ENCODE results near the gene HOXA3.

The HOXA3 gene

GRCh38 chr7:27194686-27195379 lies 42.5 kb upstream of the HOXA3 start:
- H3K4me1 ChIP-seq (ENCODE audit: control insufficient read depth, insufficient read depth, low read length): peaks cover 9% of the 10 kb centered on the region; the same call in 1 of the 2 replicates
- H3K27ac ChIP-seq (ENCODE audit: low read depth, low read length): no peak overlapping the region
- no peaks in the 10 kb centered on the region for H3K9me3 ChIP-seq (ENCODE audit: control insufficient read depth, insufficient read depth, low read length)
- no peak overlapping the region for H3K9ac ChIP-seq (ENCODE audit: low read depth, low read length)
- no peaks in the 10 kb centered on the region for H3K36me3 ChIP-seq (ENCODE audit: control insufficient read depth, insufficient read depth, low read length)
- no peak overlapping the region for H3K4me3 ChIP-seq (ENCODE audit: low read depth, low read length)
- peaks cover 100% of the 10 kb centered on the region for H3K27me3 ChIP-seq (ENCODE audit: control insufficient read depth, insufficient read depth, low read length)

GRCh38 chr7:27194002-27194352 lies 41.6 kb upstream of the HOXA3 start:
- Histone ChIP-seq H3K36me3 (ENCODE audit: control insufficient read depth, insufficient read depth, low read length) (no peaks in the 10 kb centered on the region), H3K27me3 (ENCODE audit: control insufficient read depth, insufficient read depth, low read length) (peaks cover 100% of the 10 kb centered on the region), H3K9me3 (ENCODE audit: control insufficient read depth, insufficient read depth, low read length) (no peaks in the 10 kb centered on the region), H3K27ac (ENCODE audit: low read depth, low read length) (no peak overlapping the region), H3K4me1 (ENCODE audit: control insufficient read depth, insufficient read depth, low read length) (peaks cover 8% of the 10 kb centered on the region; the same call in 1 of the 2 replicates), H3K9ac (ENCODE audit: low read depth, low read length) (no peak overlapping the region), H3K4me3 (ENCODE audit: low read depth, low read length) (no peak overlapping the region)

- no peaks in the 10 kb centered on the region for H3K36me3 ChIP-seq (ENCODE audit: control insufficient read depth, insufficient read depth, low read length)
- no peaks in the 10 kb centered on the region for H3K9me3 ChIP-seq (ENCODE audit: control insufficient read depth, insufficient read depth, low read length)
- peaks cover 9% of the 10 kb centered on the region; the same call in 1 of the 2 replicates for H3K4me1 ChIP-seq (ENCODE audit: control insufficient read depth, insufficient read depth, low read length)
- no peak overlapping the region for H3K27ac ChIP-seq (ENCODE audit: low read depth, low read length)
- H3K9ac ChIP-seq (ENCODE audit: low read depth, low read length): no peak overlapping the region
- H3K27me3 ChIP-seq (ENCODE audit: control insufficient read depth, insufficient read depth, low read length): peaks cover 100% of the 10 kb centered on the region
- no peak overlapping the region for H3K4me3 ChIP-seq (ENCODE audit: low read depth, low read length)
Observed at GRCh38 chr7:27193335-27194001, 41.1 kb upstream of the HOXA3 start.

- Histone ChIP-seq H3K36me3 (ENCODE audit: control insufficient read depth, insufficient read depth, low read length) (no peaks in the 10 kb centered on the region), H3K4me3 (ENCODE audit: low read depth, low read length) (no peak overlapping the region), H3K9me3 (ENCODE audit: control insufficient read depth, insufficient read depth, low read length) (no peaks in the 10 kb centered on the region), H3K9ac (ENCODE audit: low read depth, low read length) (no peak overlapping the region), H3K27ac (ENCODE audit: low read depth, low read length) (no peak overlapping the region), H3K27me3 (ENCODE audit: control insufficient read depth, insufficient read depth, low read length) (peaks cover 100% of the 10 kb centered on the region), H3K4me1 (ENCODE audit: control insufficient read depth, insufficient read depth, low read length) (peaks cover 15% of the 10 kb centered on the region)
Observed at GRCh38 chr7:27192546-27193334, 40.4 kb upstream of the HOXA3 start.

- Histone ChIP-seq H3K9me3 (ENCODE audit: control insufficient read depth, insufficient read depth, low read length) (no peaks in the 10 kb centered on the region), H3K36me3 (ENCODE audit: control insufficient read depth, insufficient read depth, low read length) (no peaks in the 10 kb centered on the region), H3K4me3 (ENCODE audit: low read depth, low read length) (no peak overlapping the region), H3K4me1 (ENCODE audit: control insufficient read depth, insufficient read depth, low read length) (peaks cover 22% of the 10 kb centered on the region), H3K27ac (ENCODE audit: low read depth, low read length) (no peak overlapping the region), H3K27me3 (ENCODE audit: control insufficient read depth, insufficient read depth, low read length) (peaks cover 100% of the 10 kb centered on the region), H3K9ac (ENCODE audit: low read depth, low read length) (no peak overlapping the region)
Observed at GRCh38 chr7:27191833-27192545, 39.6 kb upstream of the HOXA3 start.

GRCh38 chr7:27191161-27191731 lies 38.9 kb upstream of the HOXA3 start:
- H3K27me3 ChIP-seq (ENCODE audit: control insufficient read depth, insufficient read depth, low read length): peaks cover 100% of the 10 kb centered on the region
- H3K9me3 ChIP-seq (ENCODE audit: control insufficient read depth, insufficient read depth, low read length): no peaks in the 10 kb centered on the region
- peaks cover 29% of the 10 kb centered on the region for H3K4me1 ChIP-seq (ENCODE audit: control insufficient read depth, insufficient read depth, low read length)
- H3K36me3 ChIP-seq (ENCODE audit: control insufficient read depth, insufficient read depth, low read length): no peaks in the 10 kb centered on the region
- no peak overlapping the region for H3K27ac ChIP-seq (ENCODE audit: low read depth, low read length)
- H3K4me3 ChIP-seq (ENCODE audit: low read depth, low read length): no peak overlapping the region
- no peak overlapping the region for H3K9ac ChIP-seq (ENCODE audit: low read depth, low read length)

GRCh38 chr7:27189997-27190748 lies 37.8 kb upstream of the HOXA3 start:
- Histone ChIP-seq H3K36me3 (ENCODE audit: control insufficient read depth, insufficient read depth, low read length) (no peaks in the 10 kb centered on the region), H3K9ac (ENCODE audit: low read depth, low read length) (no peak overlapping the region), H3K4me1 (ENCODE audit: control insufficient read depth, insufficient read depth, low read length) (peaks cover 39% of the 10 kb centered on the region), H3K27ac (ENCODE audit: low read depth, low read length) (no peak overlapping the region), H3K9me3 (ENCODE audit: control insufficient read depth, insufficient read depth, low read length) (no peaks in the 10 kb centered on the region), H3K4me3 (ENCODE audit: low read depth, low read length) (no peak overlapping the region), H3K27me3 (ENCODE audit: control insufficient read depth, insufficient read depth, low read length) (peaks cover 100% of the 10 kb centered on the region)

- Histone ChIP-seq H3K36me3 (ENCODE audit: control insufficient read depth, insufficient read depth, low read length) (no peaks in the 10 kb centered on the region), H3K4me3 (ENCODE audit: low read depth, low read length) (no peak overlapping the region), H3K4me1 (ENCODE audit: control insufficient read depth, insufficient read depth, low read length) (peaks cover 39% of the 10 kb centered on the region), H3K27me3 (ENCODE audit: control insufficient read depth, insufficient read depth, low read length) (peaks cover 100% of the 10 kb centered on the region), H3K9me3 (ENCODE audit: control insufficient read depth, insufficient read depth, low read length) (no peaks in the 10 kb centered on the region), H3K9ac (ENCODE audit: low read depth, low read length) (no peak overlapping the region), H3K27ac (ENCODE audit: low read depth, low read length) (no peak overlapping the region)
Observed at GRCh38 chr7:27189295-27189996, 37.1 kb upstream of the HOXA3 start.

GRCh38 chr7:27188386-27189294 lies 36.3 kb upstream of the HOXA3 start:
- H3K4me3 ChIP-seq (ENCODE audit: low read depth, low read length): no peak overlapping the region; the same call in 1 of the 2 replicates
- no peaks in the 10 kb centered on the region for H3K9me3 ChIP-seq (ENCODE audit: control insufficient read depth, insufficient read depth, low read length)
- H3K27me3 ChIP-seq (ENCODE audit: control insufficient read depth, insufficient read depth, low read length): peaks cover 100% of the 10 kb centered on the region
- peaks cover 39% of the 10 kb centered on the region for H3K4me1 ChIP-seq (ENCODE audit: control insufficient read depth, insufficient read depth, low read length)
- no peak overlapping the region for H3K9ac ChIP-seq (ENCODE audit: low read depth, low read length)
- no peaks in the 10 kb centered on the region for H3K36me3 ChIP-seq (ENCODE audit: control insufficient read depth, insufficient read depth, low read length)
- H3K27ac ChIP-seq (ENCODE audit: low read depth, low read length): no peak overlapping the region

All from HUES48 (cell line).